Endothelial cell of umbilical vein (primary cell): ENCODE data around the gene CIAO1.

ENCODE experiments used
- CTCF ChIP-seq, 2 donors: IDR thresholded peaks; 1 replicate in 1 of 2; 2 replicates in 1 of 2; pipeline ENCODE4 v1.5.1; 2011; ENCODE audit warnings: low read length in 2 of 2, mild to moderate bottlenecking in 2 of 2, moderate library complexity in 2 of 2, control low read depth in 1 of 2, inconsistent platforms in 1 of 2, low read depth in 1 of 2; ENCODE audit not compliant: insufficient read depth in 1 of 2; ENCODE audit errors: extremely low read depth in 1 of 2
- JUN ChIP-seq: IDR thresholded peaks from 2 replicates; pipeline ENCODE4 v1.6.1; 2011; ENCODE audit warnings: borderline replicate concordance, low read depth; ENCODE audit not compliant: insufficient read length, insufficient read depth
- MYC ChIP-seq: IDR thresholded peaks from one replicate; pipeline ENCODE4 v1.6.1; 2011; ENCODE audit warnings: mild to moderate bottlenecking, low read depth, low read length
- POLR2A ChIP-seq: IDR thresholded peaks from 2 replicates; pipeline ENCODE4 v1.6.1; 2012; ENCODE audit warnings: low read depth, mild to moderate bottlenecking, control low read depth, low read length
- TF ChIP-seq, protein P1 (sequence below): IDR thresholded peaks from 2 replicates; pipeline ENCODE4 v1.6.1; 2011; ENCODE audit not compliant: insufficient read depth, insufficient read length

- TF ChIP-seq CTCF (IDR thresholded peaks at IDR 0.05; ENCODE audit: extremely low read depth in 1 of 2, insufficient read depth in 1 of 2, low read depth in 1 of 2, low read length in 2 of 2): no peak
- TF ChIP-seq POLR2A: no peak
- TF ChIP-seq MYC: no peak
- TF ChIP-seq, protein P1, sequence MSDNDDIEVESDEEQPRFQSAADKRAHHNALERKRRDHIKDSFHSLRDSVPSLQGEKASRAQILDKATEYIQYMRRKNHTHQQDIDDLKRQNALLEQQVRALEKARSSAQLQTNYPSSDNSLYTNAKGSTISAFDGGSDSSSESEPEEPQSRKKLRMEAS: no peak
- TF ChIP-seq JUN: no peak
These were observed 51.0 kb downstream of the CIAO1 start for GRCh38 chr2:96316999-96317398.
